MM.1S (cell line): ENCODE results near the gene ILF3.

ENCODE experiments used
- EZH2 ChIP-seq: fragments of 300-600 bp; sonication (generic); optimal IDR thresholded peaks from 2 replicates; pipeline ENCODE3; 2017; ENCODE audit warnings: low read depth, mild to moderate bottlenecking, antibody characterized with exemption, low read length, mixed read lengths
- EZH2phosphoT487 ChIP-seq: fragments of 300-600 bp; sonication (generic); IDR thresholded peaks from 2 replicates; pipeline ENCODE4 v1.6.1; 2018; ENCODE audit warnings: antibody characterized with exemption, low read length
- TF ChIP-seq, protein P1 (sequence below): fragments of 300-600 bp; sonication (generic); IDR thresholded peaks from 2 replicates; pipeline ENCODE4 v1.5.1; 2016; ENCODE audit warnings: antibody characterized with exemption, low read length, mixed read lengths

DNA sequence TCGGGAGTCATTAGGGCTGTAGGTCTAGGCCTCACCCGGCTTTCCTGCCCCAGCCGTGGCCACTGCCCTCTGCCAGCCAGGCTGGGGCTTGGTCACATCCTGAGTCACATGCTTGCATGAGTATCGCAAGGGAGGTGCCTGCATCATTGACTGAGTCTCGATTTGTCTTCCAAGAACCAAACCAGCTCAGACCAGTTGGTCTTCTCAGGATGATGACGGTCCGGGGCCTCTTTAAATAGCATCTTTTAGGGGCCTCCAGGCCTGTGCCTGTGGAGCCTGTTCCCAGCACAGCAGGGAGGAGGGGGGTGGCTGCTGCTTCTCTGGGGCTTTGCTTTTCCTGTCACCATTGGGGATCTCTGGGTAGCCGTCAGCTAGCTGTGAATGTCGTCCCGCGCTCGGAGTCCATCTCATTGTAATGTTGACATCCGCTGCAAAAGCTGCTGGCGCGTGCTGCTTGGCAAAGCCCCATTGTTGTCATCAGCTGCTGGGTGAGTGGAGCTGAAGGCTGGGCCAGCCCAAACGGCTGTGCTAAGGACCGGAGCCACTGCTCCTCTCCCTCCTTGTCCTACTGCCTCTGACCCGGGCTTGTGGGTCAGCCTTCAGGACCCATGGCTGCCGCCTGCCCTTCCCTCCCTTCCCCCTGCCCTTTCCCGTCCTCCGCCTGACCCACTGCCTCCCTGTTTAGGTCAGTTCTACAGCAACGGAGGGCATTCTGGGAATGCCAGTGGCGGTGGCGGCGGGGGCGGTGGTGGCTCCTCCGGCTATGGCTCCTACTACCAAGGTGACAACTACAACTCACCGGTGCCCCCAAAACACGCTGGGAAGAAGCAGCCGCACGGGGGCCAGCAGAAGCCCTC, 32.7 kb downstream of the ILF3 start:
- TF ChIP-seq EZH2 (no peak), EZH2phosphoT487 (no peak)
- TF ChIP-seq, protein P1, sequence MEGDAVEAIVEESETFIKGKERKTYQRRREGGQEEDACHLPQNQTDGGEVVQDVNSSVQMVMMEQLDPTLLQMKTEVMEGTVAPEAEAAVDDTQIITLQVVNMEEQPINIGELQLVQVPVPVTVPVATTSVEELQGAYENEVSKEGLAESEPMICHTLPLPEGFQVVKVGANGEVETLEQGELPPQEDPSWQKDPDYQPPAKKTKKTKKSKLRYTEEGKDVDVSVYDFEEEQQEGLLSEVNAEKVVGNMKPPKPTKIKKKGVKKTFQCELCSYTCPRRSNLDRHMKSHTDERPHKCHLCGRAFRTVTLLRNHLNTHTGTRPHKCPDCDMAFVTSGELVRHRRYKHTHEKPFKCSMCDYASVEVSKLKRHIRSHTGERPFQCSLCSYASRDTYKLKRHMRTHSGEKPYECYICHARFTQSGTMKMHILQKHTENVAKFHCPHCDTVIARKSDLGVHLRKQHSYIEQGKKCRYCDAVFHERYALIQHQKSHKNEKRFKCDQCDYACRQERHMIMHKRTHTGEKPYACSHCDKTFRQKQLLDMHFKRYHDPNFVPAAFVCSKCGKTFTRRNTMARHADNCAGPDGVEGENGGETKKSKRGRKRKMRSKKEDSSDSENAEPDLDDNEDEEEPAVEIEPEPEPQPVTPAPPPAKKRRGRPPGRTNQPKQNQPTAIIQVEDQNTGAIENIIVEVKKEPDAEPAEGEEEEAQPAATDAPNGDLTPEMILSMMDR: no peak
